ENCODE results near the gene ESYT1.

- TF ChIP-seq CTCF (IDR thresholded peaks at IDR 0.05) (no peak), EP300 (IDR thresholded peaks at IDR 0.05) (peak in 1 of 2 donors; percentile 44)
Measured at GRCh38 chr12:56081393-56082347, 46.4 kb upstream of the ESYT1 start.
